HEK293 (cell line): ENCODE data around the gene NEURL2.

ENCODE experiments used
- CTCF ChIA-PET: fragments of 350-600 bp; formaldehyde crosslinking; extraction: SDS; loops from one replicate; lab custom pipeline; 2021; ENCODE audit warnings: antibody characterized with exemption; lab: Yijun Ruan, JAX
- POLR2A ChIA-PET: fragments of 300-600 bp; formaldehyde crosslinking; extraction: SDS; loops from one replicate; lab custom pipeline; 2020; ENCODE audit warnings: antibody characterized with exemption, inconsistent platforms; lab: Yijun Ruan, JAX
- H3K27ac ChIP-seq: fragments of 200-500 bp; sonication (Bioruptor generic); 2 replicates; pipeline ENCODE4 v1.5.1; 2014; ENCODE audit warnings: low read depth, low read length, control low read depth, inconsistent platforms; ENCODE audit errors: extremely low read depth
- H3K36me3 ChIP-seq, 2 experiments: fragments of 200-500 bp in 1 of 2; sonication (Bioruptor generic) in 1 of 2; 1 replicate in 1 of 2; 2 replicates in 1 of 2; pipeline ENCODE4 v1.5.1; 2014 to 2017; ENCODE audit warnings: inconsistent platforms in 2 of 2, low read length in 2 of 2; ENCODE audit not compliant: control insufficient read depth in 2 of 2, insufficient read depth in 1 of 2
- H3K4me1 ChIP-seq: fragments of 200-500 bp; sonication (Bioruptor generic); 2 replicates; pipeline ENCODE4 v1.5.1; 2014; ENCODE audit warnings: mild to moderate bottlenecking, low read length, inconsistent platforms; ENCODE audit not compliant: control insufficient read depth, insufficient read depth
- H3K4me3 ChIP-seq: 2 replicates; pipeline ENCODE4 v1.5.1; 2011; ENCODE audit warnings: low read depth, mild to moderate bottlenecking, control low read depth, low read length, moderate library complexity
- H3K9me3 ChIP-seq: fragments of 200-500 bp; sonication (Bioruptor generic); 2 replicates; pipeline ENCODE4 v1.5.1; 2014; ENCODE audit warnings: low read depth, low read length, inconsistent platforms; ENCODE audit not compliant: control insufficient read depth, insufficient read depth
- ELK4 ChIP-seq: IDR thresholded peaks from 2 replicates; pipeline ENCODE4 v1.6.1; 2011; ENCODE audit warnings: mild to moderate bottlenecking, low read depth, low read length, borderline replicate concordance
- GLIS1 ChIP-seq: fragments of 450-650 bp; formaldehyde crosslinking; IDR thresholded peaks from 2 replicates; pipeline ENCODE4 v1.5.1; 2016; ENCODE audit warnings: missing biosample characterization, missing genetic modification characterization
- KLF1 ChIP-seq: fragments of 450-650 bp; formaldehyde crosslinking; IDR thresholded peaks from 2 replicates; pipeline ENCODE4 v1.5.1; 2016; ENCODE audit warnings: missing biosample characterization, missing genetic modification characterization
- KLF8 ChIP-seq: fragments of 450-650 bp; formaldehyde crosslinking; IDR thresholded peaks from 2 replicates; pipeline ENCODE4 v1.5.1; 2016; ENCODE audit warnings: missing biosample characterization, missing genetic modification characterization
- KLF9 ChIP-seq: fragments of 450-650 bp; formaldehyde crosslinking; IDR thresholded peaks from 2 replicates; pipeline ENCODE4 v1.5.1; 2016; ENCODE audit warnings: missing biosample characterization, missing genetic modification characterization, low read depth
- SALL2 ChIP-seq: fragments of 450-650 bp; formaldehyde crosslinking; IDR thresholded peaks from 2 replicates; pipeline ENCODE4 v1.5.0; 2017; ENCODE audit warnings: missing biosample characterization, mild to moderate bottlenecking, missing genetic modification characterization, borderline replicate concordance
- SP2 ChIP-seq: fragments of 450-650 bp; formaldehyde crosslinking; IDR thresholded peaks from 2 replicates; pipeline ENCODE4 v1.5.1; 2016; ENCODE audit warnings: missing biosample characterization, missing genetic modification characterization
- YY2 ChIP-seq: fragments of 450-650 bp; formaldehyde crosslinking; IDR thresholded peaks from 2 replicates; pipeline ENCODE4 v1.5.1; 2016; ENCODE audit warnings: missing biosample characterization, missing genetic modification characterization
- ZBTB6 ChIP-seq: fragments of 450-650 bp; formaldehyde crosslinking; IDR thresholded peaks from 2 replicates; pipeline ENCODE4 v1.5.1; 2017; ENCODE audit warnings: missing biosample characterization, missing genetic modification characterization
- ZNF366 ChIP-seq: fragments of 450-650 bp; formaldehyde crosslinking; conservative IDR thresholded peaks from 2 replicates; pipeline ENCODE4 v1.5.1; 2016; ENCODE audit warnings: missing biosample characterization, missing genetic modification characterization
- ZNF561 ChIP-seq: fragments of 450-650 bp; IDR thresholded peaks from 2 replicates; pipeline ENCODE4 v1.5.1; 2018; ENCODE audit warnings: missing biosample characterization, missing genetic modification characterization, borderline replicate concordance
- ZNF624 ChIP-seq: fragments of 450-650 bp; formaldehyde crosslinking; IDR thresholded peaks from 2 replicates; pipeline ENCODE4 v1.5.1; 2017; ENCODE audit warnings: missing biosample characterization, missing genetic modification characterization
- ZNF629 ChIP-seq: fragments of 450-650 bp; formaldehyde crosslinking; IDR thresholded peaks from 2 replicates; pipeline ENCODE4 v1.5.1; 2017; ENCODE audit warnings: missing biosample characterization, missing genetic modification characterization
- ZNF658 ChIP-seq: fragments of 450-650 bp; formaldehyde crosslinking; IDR thresholded peaks from 2 replicates; pipeline ENCODE4; 2016; ENCODE audit warnings: missing biosample characterization, missing genetic modification characterization
- ZNF785 ChIP-seq: fragments of 450-650 bp; formaldehyde crosslinking; IDR thresholded peaks from 2 replicates; pipeline ENCODE4 v1.5.1; 2016; ENCODE audit warnings: missing biosample characterization, missing genetic modification characterization
- ZXDB ChIP-seq: fragments of 450-650 bp; formaldehyde crosslinking; IDR thresholded peaks from 2 replicates; pipeline ENCODE4 v1.5.1; 2016; ENCODE audit warnings: missing biosample characterization, missing genetic modification characterization
- TF ChIP-seq, protein P1 (sequence below): fragments of 450-650 bp; formaldehyde crosslinking; IDR thresholded peaks from 2 replicates; pipeline ENCODE4 v1.5.1; 2016; ENCODE audit warnings: missing biosample characterization, missing genetic modification characterization
- TF ChIP-seq, protein P2 (sequence below): fragments of 450-650 bp; formaldehyde crosslinking; IDR thresholded peaks from 2 replicates; pipeline ENCODE4 v1.5.1; 2016; ENCODE audit warnings: missing biosample characterization, missing genetic modification characterization

The NEURL2 gene

DNA sequence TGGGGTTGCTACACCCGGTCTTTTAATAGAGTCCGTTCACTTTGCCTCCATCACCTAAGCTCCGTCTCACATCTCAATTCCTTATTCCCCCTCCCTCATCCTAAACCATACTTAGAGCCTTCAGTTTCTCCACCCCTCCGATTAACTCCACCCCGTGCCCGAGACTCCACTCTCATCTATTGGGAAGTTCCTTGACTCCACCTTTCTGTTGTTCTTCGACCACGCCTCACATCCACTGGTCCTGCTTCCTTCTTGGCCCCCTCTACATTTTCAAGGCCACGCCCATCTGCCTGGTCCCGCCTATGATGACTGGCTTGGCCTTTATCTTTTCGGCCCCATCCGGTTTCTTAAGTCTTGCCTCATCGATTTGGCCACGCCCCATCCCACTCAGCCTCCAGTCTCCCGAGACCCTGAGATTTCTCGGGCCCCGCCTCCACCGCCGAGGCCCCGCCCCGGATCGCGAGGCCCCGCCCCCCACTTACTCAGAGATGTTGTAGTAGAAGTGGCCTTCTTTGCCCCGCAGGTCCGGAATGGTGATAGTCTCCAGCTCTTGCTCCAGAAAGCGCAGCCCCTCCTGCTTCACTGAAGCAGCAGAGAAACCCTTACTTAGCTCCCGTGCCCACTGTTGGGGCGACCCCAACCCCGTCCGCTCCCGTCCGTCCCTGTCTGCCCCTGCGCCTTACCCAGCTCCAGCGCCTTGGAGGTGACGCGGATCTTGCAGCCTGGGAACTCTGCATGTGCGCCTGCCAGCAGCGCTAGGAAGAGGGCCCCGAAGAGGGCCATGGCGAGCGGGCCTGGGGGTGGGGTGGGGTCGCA, 19.9 kb upstream of the NEURL2 start (continued):
- TF ChIP-seq ELK4, result no peak
- TF ChIP-seq ZNF785, result no peak
- peak; percentile 89 for TF ChIP-seq SP2 (tag by site-specific recombination)
- TF ChIP-seq SALL2 (tag by site-specific recombination), result no peak
- TF ChIP-seq KLF8 (tag by site-specific recombination), result peak; percentile 45; the same call in 1 of the 2 replicates
- TF ChIP-seq GLIS1 (tag by site-specific recombination), result 0 out of 2 replicates have a peak, but pooled peaks have one; percentile 15
- TF ChIP-seq, protein P1, sequence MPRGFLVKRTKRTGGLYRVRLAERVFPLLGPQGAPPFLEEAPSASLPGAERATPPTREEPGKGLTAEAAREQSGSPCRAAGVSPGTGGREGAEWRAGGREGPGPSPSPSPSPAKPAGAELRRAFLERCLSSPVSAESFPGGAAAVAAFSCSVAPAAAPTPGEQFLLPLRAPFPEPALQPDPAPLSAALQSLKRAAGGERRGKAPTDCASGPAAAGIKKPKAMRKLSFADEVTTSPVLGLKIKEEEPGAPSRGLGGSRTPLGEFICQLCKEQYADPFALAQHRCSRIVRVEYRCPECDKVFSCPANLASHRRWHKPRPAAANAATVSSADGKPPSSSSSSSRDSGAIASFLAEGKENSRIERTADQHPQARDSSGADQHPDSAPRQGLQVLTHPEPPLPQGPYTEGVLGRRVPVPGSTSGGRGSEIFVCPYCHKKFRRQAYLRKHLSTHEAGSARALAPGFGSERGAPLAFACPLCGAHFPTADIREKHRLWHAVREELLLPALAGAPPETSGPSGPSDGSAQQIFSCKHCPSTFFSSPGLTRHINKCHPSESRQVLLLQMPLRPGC (tag by site-specific recombination), result 0 out of 2 replicates have a peak, but pooled peaks have one; percentile 11
- no peak for TF ChIP-seq YY2 (tag by site-specific recombination)
- TF ChIP-seq ZNF629 (tag by site-specific recombination), result peak; percentile 67
- TF ChIP-seq KLF9 (tag by site-specific recombination), result peak; percentile 96
- peak; percentile 76 for TF ChIP-seq KLF1 (tag by site-specific recombination)
- peak; percentile 74; the same call in 1 of the 2 replicates for TF ChIP-seq ZBTB6 (tag by site-specific recombination)
- TF ChIP-seq ZXDB (tag by site-specific recombination), result no peak
- TF ChIP-seq, all 188 proteins: peak for 15

GRCh38 chr20:45909817-45910669, 19.0 kb upstream of the NEURL2 start:
- Histone ChIP-seq H3K27ac (no peak overlapping the region), H3K36me3 (no peaks in the 10 kb centered on the region), H3K4me1 (no peaks in the 10 kb centered on the region), H3K4me3 (no peak overlapping the region), H3K9me3 (no peaks in the 10 kb centered on the region)
- no peak for TF ChIP-seq ZXDB (tag by site-specific recombination)
- no peak for TF ChIP-seq SP2 (tag by site-specific recombination)
- no peak for TF ChIP-seq KLF8 (tag by site-specific recombination)
- no peak for TF ChIP-seq ZNF561 (tag by site-specific recombination)
- no peak for TF ChIP-seq ZNF624 (tag by site-specific recombination)
- no peak for TF ChIP-seq ZNF366 (tag by site-specific recombination)
- TF ChIP-seq, protein P2, sequence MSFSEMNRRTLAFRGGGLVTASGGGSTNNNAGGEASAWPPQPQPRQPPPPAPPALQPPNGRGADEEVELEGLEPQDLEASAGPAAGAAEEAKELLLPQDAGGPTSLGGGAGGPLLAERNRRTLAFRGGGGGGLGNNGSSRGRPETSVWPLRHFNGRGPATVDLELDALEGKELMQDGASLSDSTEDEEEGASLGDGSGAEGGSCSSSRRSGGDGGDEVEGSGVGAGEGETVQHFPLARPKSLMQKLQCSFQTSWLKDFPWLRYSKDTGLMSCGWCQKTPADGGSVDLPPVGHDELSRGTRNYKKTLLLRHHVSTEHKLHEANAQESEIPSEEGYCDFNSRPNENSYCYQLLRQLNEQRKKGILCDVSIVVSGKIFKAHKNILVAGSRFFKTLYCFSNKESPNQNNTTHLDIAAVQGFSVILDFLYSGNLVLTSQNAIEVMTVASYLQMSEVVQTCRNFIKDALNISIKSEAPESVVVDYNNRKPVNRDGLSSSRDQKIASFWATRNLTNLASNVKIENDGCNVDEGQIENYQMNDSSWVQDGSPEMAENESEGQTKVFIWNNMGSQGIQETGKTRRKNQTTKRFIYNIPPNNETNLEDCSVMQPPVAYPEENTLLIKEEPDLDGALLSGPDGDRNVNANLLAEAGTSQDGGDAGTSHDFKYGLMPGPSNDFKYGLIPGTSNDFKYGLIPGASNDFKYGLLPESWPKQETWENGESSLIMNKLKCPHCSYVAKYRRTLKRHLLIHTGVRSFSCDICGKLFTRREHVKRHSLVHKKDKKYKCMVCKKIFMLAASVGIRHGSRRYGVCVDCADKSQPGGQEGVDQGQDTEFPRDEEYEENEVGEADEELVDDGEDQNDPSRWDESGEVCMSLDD, result no peak
- TF ChIP-seq ZNF658 (tag by site-specific recombination), result no peak
- TF ChIP-seq GLIS1 (tag by site-specific recombination), result no peak
- no peak for TF ChIP-seq KLF9 (tag by site-specific recombination)
- ChIA-PET CTCF (interaction anchor here (0.8 to 0.9 kb wide), 3 partner anchors 18 to 60 kb away, joined by 3 to 4 read pairs (median 4); partner anchors contain the start of gene CTSA), POLR2A (interaction anchor here (0.9 to 1.5 kb wide), 2 partner anchors 11 to 25 kb away, joined by 3 to 8 read pairs; partner anchors contain the start of gene PCIF1)
